Mononuclear cell (primary cell): ENCODE data around the gene KIF18B. TPM values are rescaled to one million over a fixed set of nuclear protein-coding genes. Genes with fewer than 3 reads are reported as not detected.

Source experiments
- total RNA-seq: library from RNA; depleted of rRNA; stranded (reverse); fragments of >200 nt; gene quantifications from one replicate; pipeline ENCODE4 v1.2.3, GENCODE V29; 2012

Gene KIF18B
- total RNA-seq, 1 donor, result 0.10 TPM

Other genes with a start within 250 kb of the KIF18B start
- gene DBF4B, start 239.1 kb downstream of the KIF18B start, total RNA-seq, result 1.3 TPM
- gene ADAM11, start 188.8 kb downstream of the KIF18B start, total RNA-seq, result 0.21 TPM
- not detected for gene GJC1, start 117.5 kb downstream of the KIF18B start, total RNA-seq
- gene HIGD1B, start 99.9 kb downstream of the KIF18B start, total RNA-seq, result not detected
- gene EFTUD2, start 48.3 kb downstream of the KIF18B start, total RNA-seq, result 132 TPM
- 0.52 TPM for gene GFAP, start 32.3 kb downstream of the KIF18B start, total RNA-seq
- gene C1QL1, start 20.5 kb upstream of the KIF18B start, total RNA-seq, result not detected
- gene DCAKD, start 103.9 kb upstream of the KIF18B start, total RNA-seq, result 8.9 TPM
- 35.2 TPM for gene NMT1, start 113.5 kb upstream of the KIF18B start, total RNA-seq
- 1.9 TPM for gene PLCD3, start 184.7 kb upstream of the KIF18B start, total RNA-seq
- gene ACBD4, start 187.9 kb upstream of the KIF18B start, total RNA-seq, result 6.9 TPM
- gene HEXIM1, start 200.7 kb upstream of the KIF18B start, total RNA-seq, result 17.9 TPM
- 3.4 TPM for gene HEXIM2, start 214.1 kb upstream of the KIF18B start, total RNA-seq